Activated CD4-positive, alpha-beta T cell treated with anti-CD3 and anti-CD28 coated beads, Interleukin-10, Interleukin-2, amounts not matched to agents 100 ng/mL and 50 ng/mL, durations not matched to agents 16 hours and 8 hours (primary cell): ENCODE results near the gene COL28A1.

Experiments
- DNase-seq: peaks from one replicate; pipeline ENCODE4 v3.0.0-alpha.2; 2020

COL28A1 gene

DNA sequence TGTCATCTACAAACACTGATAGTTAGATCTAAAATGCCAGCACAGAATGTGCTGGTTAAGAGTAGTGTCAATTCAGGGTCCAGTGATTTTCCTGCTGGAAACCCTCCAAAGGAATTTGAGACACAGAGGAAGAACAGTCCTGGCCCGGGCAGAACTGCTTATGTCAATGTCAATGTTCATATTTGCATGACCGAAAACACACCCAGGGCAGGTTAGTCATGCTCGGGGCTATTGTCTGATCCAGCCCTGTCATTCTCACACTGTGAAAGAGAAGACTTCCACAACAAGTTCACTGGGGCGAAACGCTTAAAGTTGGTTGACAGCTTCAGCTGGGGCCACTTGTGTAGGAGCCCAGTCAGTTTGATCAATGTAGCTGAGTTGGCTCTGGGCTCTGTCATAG lies 214.0 kb downstream of the COL28A1 start:
- DNase-seq = no peak

DNA sequence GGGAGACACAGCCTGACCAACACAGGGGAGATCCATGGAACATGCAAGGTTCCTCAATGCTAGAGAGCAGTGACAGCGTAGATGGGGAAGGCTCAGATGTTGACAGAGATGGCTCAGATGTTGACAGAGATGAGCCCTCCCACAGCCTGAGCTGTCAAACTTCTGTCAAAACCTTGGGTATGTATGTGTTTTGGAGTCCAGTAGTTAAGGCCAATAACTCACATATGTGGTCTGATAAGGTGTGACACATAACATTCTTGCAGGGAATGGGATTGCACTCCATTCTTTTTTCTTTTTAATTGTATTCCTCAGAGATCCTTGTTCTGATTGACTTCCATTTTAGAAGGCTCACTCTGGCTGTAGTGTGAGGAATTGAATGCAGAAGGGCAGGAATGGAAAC lies 217.1 kb downstream of the COL28A1 start:
- DNase-seq = no peak

DNA sequence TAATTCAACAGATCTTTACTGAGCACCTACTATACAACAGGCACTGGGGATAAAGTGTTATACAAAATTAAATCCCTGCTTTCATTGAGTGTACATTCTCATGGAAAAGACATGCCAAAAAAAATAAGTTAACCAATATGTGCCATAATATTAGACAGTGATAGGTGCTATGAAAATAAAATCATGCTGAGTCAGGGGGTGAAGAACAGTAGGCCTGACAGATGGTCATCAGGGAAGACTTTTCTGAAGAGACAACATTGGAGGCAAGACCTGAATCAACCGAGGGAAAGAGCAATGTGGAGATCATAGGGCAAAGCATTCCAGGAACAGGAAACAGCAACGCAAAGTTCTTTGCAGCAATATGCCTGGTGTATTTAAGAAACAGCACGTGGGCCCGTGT lies 217.8 kb downstream of the COL28A1 start:
- no peak for DNase-seq

GRCh38 chr7:7315851-7316250 lies 219.8 kb downstream of the COL28A1 start:
- no peak for DNase-seq

- DNase-seq = no peak
These were observed 223.3 kb downstream of the COL28A1 start for GRCh38 chr7:7312323-7312722.

GRCh38 chr7:7311001-7311400 lies 224.7 kb downstream of the COL28A1 start:
- no peak for DNase-seq

DNA sequence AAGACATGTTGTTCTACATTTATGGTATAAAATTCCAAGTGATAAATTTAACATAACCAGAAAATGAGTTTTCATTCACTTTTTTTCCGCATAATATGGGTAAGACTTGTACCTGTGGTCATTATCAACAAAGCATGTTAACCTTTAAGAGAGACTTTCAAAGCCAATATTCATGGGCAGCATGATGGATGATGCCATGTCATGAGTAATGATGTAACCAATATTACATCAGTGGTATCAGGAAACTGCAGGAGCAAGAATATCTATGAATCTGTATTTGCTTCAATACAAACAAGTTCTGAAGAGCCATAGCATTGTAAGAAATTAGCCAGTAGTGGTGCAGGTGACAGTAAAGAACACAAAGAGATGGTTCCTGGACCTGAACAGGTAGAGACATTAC lies 226.5 kb downstream of the COL28A1 start:
- no peak for DNase-seq
